GM23248 (cell line): ENCODE data around the gene DZIP1L. TPM values are rescaled to one million over a fixed set of nuclear protein-coding genes. Genes with fewer than 3 reads are reported as not detected.

Experiments
- DNase-seq: peaks from one replicate; pipeline ENCODE4 v3.0.0-alpha.2; 2015
- H2AFZ ChIP-seq: fragments of 200-600 bp; sonication (generic); 2 replicates; pipeline ENCODE4 v1.6.1; 2016; ENCODE audit warnings: antibody characterized with exemption
- H3F3A ChIP-seq: fragments of 200-600 bp; sonication (generic); 2 replicates; pipeline ENCODE4 v1.6.1; 2016; ENCODE audit warnings: mild to moderate bottlenecking, antibody characterized with exemption, mixed run types; ENCODE audit not compliant: insufficient read depth
- H3K27ac ChIP-seq: fragments of 200-600 bp; sonication (generic); 2 replicates; pipeline ENCODE4 v1.5.1; 2016; ENCODE audit warnings: mild to moderate bottlenecking
- H3K27me3 ChIP-seq: fragments of 200-600 bp; sonication (generic); replicated peaks from 2 replicates; pipeline ENCODE4 v1.6.1; 2016; ENCODE audit warnings: mild to moderate bottlenecking; ENCODE audit not compliant: insufficient read depth
- H3K36me3 ChIP-seq: fragments of 200-600 bp; sonication (generic); 2 replicates; pipeline ENCODE4 v1.6.1; 2016; ENCODE audit warnings: low read depth, mild to moderate bottlenecking
- H3K4me1 ChIP-seq: fragments of 200-600 bp; sonication (generic); 2 replicates; pipeline ENCODE4 v1.6.1; 2016; ENCODE audit warnings: mild to moderate bottlenecking; ENCODE audit not compliant: insufficient read depth
- H3K4me2 ChIP-seq: fragments of 200-600 bp; sonication (generic); one replicate; pipeline ENCODE4 v1.6.1; 2016; ENCODE audit warnings: mild to moderate bottlenecking; ENCODE audit not compliant: unreplicated experiment
- H3K4me3 ChIP-seq: fragments of 200-600 bp; sonication (generic); 2 replicates; pipeline ENCODE4 v1.5.1; 2016; ENCODE audit warnings: mild to moderate bottlenecking
- H3K79me2 ChIP-seq: fragments of 200-600 bp; sonication (generic); 2 replicates; pipeline ENCODE4 v1.6.1; 2016; ENCODE audit warnings: mild to moderate bottlenecking; ENCODE audit not compliant: insufficient read depth
- H3K9ac ChIP-seq: fragments of 200-600 bp; sonication (generic); 2 replicates; pipeline ENCODE4 v1.6.1; 2016; ENCODE audit warnings: mild to moderate bottlenecking
- H3K9me2 ChIP-seq: fragments of 200-600 bp; sonication (generic); 2 replicates; pipeline ENCODE4 v1.6.1; 2016; ENCODE audit warnings: mixed run types, mild to moderate bottlenecking, moderate library complexity; ENCODE audit not compliant: insufficient read depth
- H3K9me3 ChIP-seq: fragments of 200-600 bp; sonication (generic); one replicate; pipeline ENCODE4 v1.6.1; 2017; ENCODE audit warnings: low read depth
- H4K20me1 ChIP-seq: fragments of 200-600 bp; sonication (generic); 2 replicates; pipeline ENCODE4 v1.6.0; 2016; ENCODE audit not compliant: insufficient read depth
- EZH2 ChIP-seq: fragments of 200-600 bp; sonication (generic); IDR thresholded peaks from 2 replicates; pipeline ENCODE4 v1.6.1; 2018; ENCODE audit warnings: antibody characterized with exemption, mild to moderate bottlenecking; ENCODE audit not compliant: insufficient read depth, poor library complexity, severe bottlenecking
- EZH2phosphoT487 ChIP-seq: fragments of 200-600 bp; sonication (generic); IDR thresholded peaks from 2 replicates; pipeline ENCODE4 v1.6.1; 2018; ENCODE audit warnings: antibody characterized with exemption, moderate library complexity, mild to moderate bottlenecking, low read depth; ENCODE audit not compliant: insufficient read depth
- WGBS, 2 experiments: methylation state at CpG; one replicate each; pipeline ENCODE4 v1.1.6; 2015 to 2017; ENCODE audit warnings: low lambda C conversion rate in 2 of 2, low coverage in 1 of 2; ENCODE audit errors: missing lambda C conversion rate in 2 of 2; 5-methylcytosine and 5-hydroxymethylcytosine counted together
- in situ Hi-C: fragments of 300-500 bp; cut with MboI; formaldehyde crosslinking; loops from 2 replicates; pipeline ENCODE4 v1.15.0; 2020
- polyA plus RNA-seq: library from polyadenylated mRNA; unstranded; fragments of >200 nt; fragmentation: Nextera tagmentation; extraction: Ambion mirVana; gene quantifications from 2 replicates; pipeline ENCODE4 v1.2.1, GENCODE V29; 2016
- total RNA-seq: library from RNA; depleted of rRNA; stranded (reverse); fragments of >200 nt; shearing (Covaris generic); gene quantifications from 2 replicates; pipeline ENCODE4 v1.2.3, GENCODE V29; 2014

The DZIP1L gene
- total and polyA plus RNA-seq, 2 experiments from 2014 or later: 11.1 to 19.8 TPM

DNA sequence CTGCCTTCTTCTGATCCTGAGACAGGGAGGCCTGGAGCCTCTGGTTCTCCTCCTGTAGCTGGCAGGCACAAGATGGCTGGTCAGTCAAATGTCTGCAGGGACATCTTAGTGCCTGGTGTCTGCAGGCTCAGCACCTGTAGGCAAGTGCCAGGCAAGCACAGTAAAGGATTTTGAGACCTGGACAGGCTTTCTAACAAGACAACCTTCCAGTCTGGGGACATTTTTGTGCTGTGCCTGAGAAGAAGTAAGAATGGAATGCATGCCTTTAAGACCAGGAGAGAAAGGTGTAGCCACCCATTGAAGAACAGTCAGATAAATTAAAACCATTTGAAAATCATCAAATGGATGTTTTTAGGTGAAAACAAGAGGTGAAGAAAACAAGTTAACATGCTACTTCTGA is 31.2 kb downstream of the DZIP1L start:
- no peak overlapping the region for H3K4me3 ChIP-seq
- peaks cover 63% of the 10 kb centered on the region for H3F3A ChIP-seq
- TF ChIP-seq EZH2 (no peak), EZH2phosphoT487 (no peak)
- H3K4me1 ChIP-seq: peaks cover 56% of the 10 kb centered on the region
- no peak overlapping the region for H2AFZ ChIP-seq
- in situ Hi-C loops: no loop called here
- H3K9me2 ChIP-seq: no peaks in the 10 kb centered on the region
- H3K9me3 ChIP-seq: no peaks in the 10 kb centered on the region
- peak overlapping the region; percentile 96; the same call in 1 of the 2 replicates for H3K27ac ChIP-seq
- no peaks in the 10 kb centered on the region for H3K27me3 ChIP-seq
- H4K20me1 ChIP-seq: no peaks in the 10 kb centered on the region
- no peak overlapping the region for H3K4me2 ChIP-seq
- H3K79me2 ChIP-seq: peaks cover 7% of the 10 kb centered on the region; the same call in 1 of the 2 replicates
- H3K9ac ChIP-seq: no peak overlapping the region
- DNase-seq: no peak
- H3K36me3 ChIP-seq: peaks cover 24% of the 10 kb centered on the region

- no peaks in the 10 kb centered on the region for H3K9me2 ChIP-seq
- peak overlapping the region; percentile 91 for H3K4me2 ChIP-seq
- in situ Hi-C loops: no loop called here
- TF ChIP-seq EZH2 (no peak), EZH2phosphoT487 (no peak)
- no peaks in the 10 kb centered on the region for H4K20me1 ChIP-seq
- H3K36me3 ChIP-seq: peaks cover 24% of the 10 kb centered on the region
- DNase-seq: peak; percentile 64
- peaks cover 56% of the 10 kb centered on the region for H3K4me1 ChIP-seq
- peak overlapping the region; percentile 96 for H3K27ac ChIP-seq
- no peaks in the 10 kb centered on the region for H3K9me3 ChIP-seq
- H3K27me3 ChIP-seq: no peaks in the 10 kb centered on the region
- peak overlapping the region; percentile 77 for H3K9ac ChIP-seq
- peaks cover 65% of the 10 kb centered on the region for H3F3A ChIP-seq
- peaks cover 7% of the 10 kb centered on the region; the same call in 1 of the 2 replicates for H3K79me2 ChIP-seq
- no peak overlapping the region for H2AFZ ChIP-seq
- peak overlapping the region; percentile 57 for H3K4me3 ChIP-seq
Observed at GRCh38 chr3:138082992-138083386, 32.4 kb downstream of the DZIP1L start.

DNA sequence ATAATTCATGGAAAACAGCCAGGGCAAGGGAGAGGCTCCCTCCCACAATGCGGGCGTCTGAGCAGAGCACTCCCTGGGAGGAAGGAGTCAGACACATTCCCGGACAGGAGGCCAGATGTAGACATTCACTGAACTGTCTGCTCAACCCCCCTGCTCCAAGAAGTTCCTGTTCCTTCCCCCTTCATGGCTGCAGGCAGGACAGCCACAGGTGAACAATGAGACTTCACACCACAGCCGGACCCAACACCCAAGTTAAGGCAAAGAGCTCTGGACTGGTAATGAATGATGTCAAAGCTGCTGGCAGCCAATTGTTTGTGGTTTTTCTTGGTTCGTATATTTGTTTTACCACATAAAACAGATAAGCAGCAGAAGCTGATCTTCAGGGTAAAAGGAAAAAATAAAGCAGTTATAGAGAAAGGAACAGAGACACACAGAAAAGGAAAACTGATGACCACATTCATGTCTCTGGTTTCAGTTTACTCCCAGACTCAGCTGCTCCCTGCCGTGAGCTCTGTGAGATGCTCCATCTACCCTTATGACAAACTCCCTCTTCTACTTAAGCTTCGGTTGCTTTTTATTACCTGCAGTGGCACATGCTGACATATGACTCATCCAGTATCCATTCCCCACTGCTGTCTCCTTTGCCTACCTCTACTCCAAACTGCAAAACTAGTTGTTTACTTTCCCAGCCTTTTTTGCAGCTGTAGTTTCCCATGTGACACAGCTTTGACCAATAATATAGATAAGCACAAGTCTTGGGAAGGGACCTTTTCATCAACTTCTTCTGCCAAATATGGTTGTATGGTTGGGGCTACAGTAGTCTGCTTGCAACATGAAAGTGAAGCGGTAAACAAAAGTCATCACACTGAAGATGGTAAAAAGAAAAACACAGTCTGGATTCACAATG is 33.1 kb downstream of the DZIP1L start:
- WGBS, 2 experiments: 11% methylated on average over 8 of the region's 8 CpGs
- in situ Hi-C loops: no loop called here

GRCh38 chr3:138081371-138082084 is 33.9 kb downstream of the DZIP1L start:
- H3K4me3 ChIP-seq: peak overlapping the region; percentile 57

More for the DNA sequence above, 33.1 kb downstream of the DZIP1L start:
- Histone ChIP-seq H3K9ac (peak overlapping the region; percentile 77), H3K9me2 (no peaks in the 10 kb centered on the region), H3K36me3 (peaks cover 22% of the 10 kb centered on the region), H3K27ac (peak overlapping the region; percentile 96), H3K4me1 (peaks cover 62% of the 10 kb centered on the region), H3K27me3 (no peaks in the 10 kb centered on the region), H3K79me2 (peaks cover 7% of the 10 kb centered on the region; the same call in 1 of the 2 replicates), H2AFZ (peak overlapping the region; percentile 51), H3K4me3 (peak overlapping the region; percentile 57), H3K4me2 (peak overlapping the region; percentile 91), H4K20me1 (no peaks in the 10 kb centered on the region), H3K9me3 (no peaks in the 10 kb centered on the region), H3F3A (peaks cover 72% of the 10 kb centered on the region)
- peak; percentile 93 for DNase-seq
- TF ChIP-seq EZH2: no peak
- no peak for TF ChIP-seq EZH2phosphoT487

More at GRCh38 chr3:138081371-138082084, 33.9 kb downstream of the DZIP1L start:
- H3K4me2 ChIP-seq: peak overlapping the region; percentile 91
- peaks cover 21% of the 10 kb centered on the region; the same call in 1 of the 2 replicates for H3K36me3 ChIP-seq
- TF ChIP-seq EZH2 (no peak), EZH2phosphoT487 (no peak)
- H3K27ac ChIP-seq: peak overlapping the region; percentile 96
- no peaks in the 10 kb centered on the region for H3K9me2 ChIP-seq
- H2AFZ ChIP-seq: peak overlapping the region; percentile 51
- no peaks in the 10 kb centered on the region for H3K27me3 ChIP-seq
- H3K9ac ChIP-seq: peak overlapping the region; percentile 77
- peaks cover 62% of the 10 kb centered on the region for H3K4me1 ChIP-seq
- no peaks in the 10 kb centered on the region for H3K9me3 ChIP-seq
- no peaks in the 10 kb centered on the region for H4K20me1 ChIP-seq
- 39 to 44% methylated on average over 5 of the region's 5 CpGs for WGBS, 2 experiments
- 0 out of 2 replicates have a peak, but pooled peaks cover 8% of the 10 kb centered on the region for H3K79me2 ChIP-seq
- peak; percentile 89 for DNase-seq
- in situ Hi-C loops: no loop called here
- H3F3A ChIP-seq: peaks cover 77% of the 10 kb centered on the region
